ENCODE results near the gene EMILIN2.

Gene EMILIN2

DNA sequence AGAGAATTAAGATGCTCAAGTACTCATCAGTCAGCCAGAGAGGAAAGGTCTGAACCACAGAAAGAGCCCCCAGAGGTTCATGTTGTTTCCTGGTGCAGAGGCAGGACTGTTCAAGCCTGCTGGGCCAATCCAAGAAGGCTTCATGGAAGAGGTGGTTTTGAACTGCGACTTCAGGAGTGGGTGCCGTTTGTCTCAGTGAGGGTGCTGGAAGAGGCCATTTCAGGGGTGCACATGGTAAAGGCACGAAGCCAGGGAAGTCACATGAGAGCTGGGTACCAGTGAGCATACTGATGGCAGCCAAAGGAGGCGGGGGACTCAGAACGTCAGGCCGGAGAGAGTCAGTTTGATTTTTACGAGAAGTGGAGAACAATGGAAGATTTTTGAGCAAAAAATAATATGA lies 55.5 kb downstream of the EMILIN2 start:
- H3K27ac ChIP-seq: peak overlapping the region; percentile 99
- no peak overlapping the region for H3K4me3 ChIP-seq (ENCODE audit: low read depth, low read length)
- H3K36me3 ChIP-seq (ENCODE audit: control insufficient read depth, insufficient read depth, low read length): no peaks in the 10 kb centered on the region
- H3K4me1 ChIP-seq: peaks cover 68% of the 10 kb centered on the region
- TF ChIP-seq CTCF (IDR thresholded peaks at IDR 0.05): no peak
- H3K9ac ChIP-seq: peak overlapping the region; percentile 70
- no peak overlapping the region for H2AFZ ChIP-seq
- H3K4me2 ChIP-seq (ENCODE audit: low read length): peak overlapping the region; percentile 53
- no peaks in the 10 kb centered on the region for H3K27me3 ChIP-seq (ENCODE audit: control insufficient read depth, insufficient read depth, low read length)
- H3K79me2 ChIP-seq: peaks cover 43% of the 10 kb centered on the region
- H3K9me3 ChIP-seq (ENCODE audit: control insufficient read depth, low read length): no peaks in the 10 kb centered on the region

- Histone ChIP-seq H3K36me3 (ENCODE audit: control insufficient read depth, insufficient read depth, low read length) (no peaks in the 10 kb centered on the region), H3K4me1 (peaks cover 66% of the 10 kb centered on the region), H3K9ac (peak overlapping the region; percentile 70), H3K79me2 (peaks cover 47% of the 10 kb centered on the region), H3K4me3 (ENCODE audit: low read depth, low read length) (peak overlapping the region; percentile 9), H3K27ac (peak overlapping the region; percentile 99), H3K4me2 (ENCODE audit: low read length) (peak overlapping the region; percentile 53), H3K27me3 (ENCODE audit: control insufficient read depth, insufficient read depth, low read length) (no peaks in the 10 kb centered on the region), H3K9me3 (ENCODE audit: control insufficient read depth, low read length) (no peaks in the 10 kb centered on the region), H2AFZ (no peak overlapping the region)
- TF ChIP-seq CTCF (IDR thresholded peaks at IDR 0.05): no peak
Measured at GRCh38 chr18:2903006-2903405, 56.2 kb downstream of the EMILIN2 start.

GRCh38 chr18:2905854-2906703 lies 59.3 kb downstream of the EMILIN2 start:
- no peaks in the 10 kb centered on the region for H3K9me3 ChIP-seq (ENCODE audit: control insufficient read depth, low read length)
- TF ChIP-seq CTCF (IDR thresholded peaks at IDR 0.05): no peak
- peak overlapping the region; percentile 91 for H3K4me2 ChIP-seq (ENCODE audit: low read length)
- H3K79me2 ChIP-seq: peaks cover 76% of the 10 kb centered on the region
- no peaks in the 10 kb centered on the region for H3K36me3 ChIP-seq (ENCODE audit: control insufficient read depth, insufficient read depth, low read length)
- H3K27ac ChIP-seq: peak overlapping the region; percentile 99
- H3K4me3 ChIP-seq (ENCODE audit: low read depth, low read length): peak overlapping the region; percentile 75
- no peak overlapping the region for H2AFZ ChIP-seq
- peaks cover 71% of the 10 kb centered on the region for H3K4me1 ChIP-seq
- H3K27me3 ChIP-seq (ENCODE audit: control insufficient read depth, insufficient read depth, low read length): no peaks in the 10 kb centered on the region
- H3K9ac ChIP-seq: peak overlapping the region; percentile 99

GRCh38 chr18:2906704-2907549 lies 60.1 kb downstream of the EMILIN2 start:
- Histone ChIP-seq H3K4me2 (ENCODE audit: low read length) (peak overlapping the region; percentile 91), H3K9me3 (ENCODE audit: control insufficient read depth, low read length) (no peaks in the 10 kb centered on the region), H3K27ac (peak overlapping the region; percentile 99), H3K27me3 (ENCODE audit: control insufficient read depth, insufficient read depth, low read length) (no peaks in the 10 kb centered on the region), H3K4me3 (ENCODE audit: low read depth, low read length) (peak overlapping the region; percentile 80), H3K9ac (peak overlapping the region; percentile 99), H2AFZ (no peak overlapping the region), H3K4me1 (peaks cover 70% of the 10 kb centered on the region), H3K36me3 (ENCODE audit: control insufficient read depth, insufficient read depth, low read length) (no peaks in the 10 kb centered on the region), H3K79me2 (peaks cover 78% of the 10 kb centered on the region)
- peak; percentile 5 for TF ChIP-seq CTCF (IDR thresholded peaks at IDR 0.05)

Measured in parathyroid adenoma (tissue), 2 donors.